HG03064 (cell line): ENCODE results near the gene PAPLN.

Experiments
- ATAC-seq: cut with Tn5 transposase; IDR thresholded peaks from one replicate; pipeline ENCODE4 v1.9.1; 2021; ENCODE audit warnings: low read depth; ENCODE audit not compliant: unreplicated experiment

Gene PAPLN

GRCh38 chr14:73227812-73228781, 9.2 kb upstream of the PAPLN start:
- ATAC-seq = no peak

GRCh38 chr14:73230051-73230450, 7.3 kb upstream of the PAPLN start:
- no peak for ATAC-seq

- ATAC-seq = no peak
Observed at GRCh38 chr14:73231981-73232851, 5.1 kb upstream of the PAPLN start.

DNA sequence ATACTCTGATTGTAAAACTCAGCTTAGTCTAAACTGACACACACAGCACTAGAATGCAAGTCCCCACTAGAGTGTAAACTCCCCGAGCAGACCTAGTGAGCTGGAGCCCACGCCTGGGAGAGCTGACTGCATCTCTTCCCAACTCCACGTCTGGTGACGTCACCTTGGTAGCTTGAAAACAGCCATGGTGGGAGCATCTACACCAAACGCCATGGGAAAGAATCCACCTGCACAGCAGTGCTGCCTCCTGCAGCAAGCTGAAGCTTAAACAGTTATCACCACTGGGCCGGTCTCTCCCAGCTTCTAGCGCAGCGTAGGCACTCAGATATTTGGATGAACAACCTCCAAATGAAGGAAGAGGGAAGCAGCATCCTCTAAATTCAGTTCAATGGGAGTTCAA, 4.3 kb upstream of the PAPLN start:
- ATAC-seq = no peak

- ATAC-seq = no peak
Observed at GRCh38 chr14:73233564-73233963, 3.7 kb upstream of the PAPLN start.

DNA sequence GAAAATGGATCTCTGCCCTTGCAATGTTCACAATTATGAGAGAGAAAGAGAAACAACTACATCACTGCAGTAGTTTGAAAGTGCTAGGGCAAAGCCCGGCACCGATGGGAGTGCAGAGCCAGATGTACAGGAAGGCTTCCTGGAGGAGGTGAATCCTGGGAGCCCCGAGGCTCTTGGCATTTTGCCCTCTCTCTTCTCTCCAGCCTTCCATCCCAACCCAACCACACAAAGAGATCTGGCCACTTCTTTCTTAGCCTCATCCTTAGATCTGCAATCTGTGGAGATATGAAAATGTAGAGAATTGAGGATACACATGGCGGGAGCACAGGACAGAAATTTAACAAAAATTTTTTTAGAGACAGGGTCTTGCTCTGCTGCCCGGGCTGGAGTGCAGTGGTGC, 3.3 kb upstream of the PAPLN start:
- no peak for ATAC-seq

GRCh38 chr14:73234586-73235394, 2.5 kb upstream of the PAPLN start:
- ATAC-seq = no peak

- no peak for ATAC-seq
Observed at GRCh38 chr14:73235531-73236155, 1.7 kb upstream of the PAPLN start.

DNA sequence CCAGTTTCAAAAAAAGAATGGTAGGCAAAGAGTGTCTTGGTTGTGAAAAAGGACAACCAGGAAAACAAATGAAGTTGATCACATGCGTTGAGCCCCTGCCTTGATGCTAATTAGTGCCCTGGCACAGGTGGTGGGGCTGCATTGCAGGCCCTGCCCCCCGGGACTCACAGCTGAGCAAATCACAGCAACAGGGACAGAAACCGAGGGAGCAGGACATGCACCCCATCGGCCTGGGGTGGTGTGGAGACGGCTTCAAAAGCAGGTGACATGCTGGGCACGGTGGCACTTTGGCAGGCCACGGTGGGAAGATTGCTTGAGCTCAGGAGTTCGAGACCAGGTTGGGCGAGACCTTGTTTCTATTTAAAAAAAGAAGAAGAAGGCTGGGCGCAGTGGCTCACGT, 1.1 kb upstream of the PAPLN start:
- ATAC-seq = no peak

GRCh38 chr14:73236752-73237218, 521 bp upstream of the PAPLN start:
- no peak for ATAC-seq

- no peak for ATAC-seq
Observed at GRCh38 chr14:73237786-73238423, 599 bp downstream of the PAPLN start.

- no peak for ATAC-seq
Observed at GRCh38 chr14:73238424-73238852, 1.1 kb downstream of the PAPLN start.

- no peak for ATAC-seq
Observed at GRCh38 chr14:73238941-73239340, 1.6 kb downstream of the PAPLN start.

- ATAC-seq = no peak
Observed at GRCh38 chr14:73239393-73240241, 2.3 kb downstream of the PAPLN start.

- no peak for ATAC-seq
Observed at GRCh38 chr14:73240816-73241480, 3.6 kb downstream of the PAPLN start.

- no peak for ATAC-seq
Observed at GRCh38 chr14:73241481-73242165, 4.3 kb downstream of the PAPLN start.

DNA sequence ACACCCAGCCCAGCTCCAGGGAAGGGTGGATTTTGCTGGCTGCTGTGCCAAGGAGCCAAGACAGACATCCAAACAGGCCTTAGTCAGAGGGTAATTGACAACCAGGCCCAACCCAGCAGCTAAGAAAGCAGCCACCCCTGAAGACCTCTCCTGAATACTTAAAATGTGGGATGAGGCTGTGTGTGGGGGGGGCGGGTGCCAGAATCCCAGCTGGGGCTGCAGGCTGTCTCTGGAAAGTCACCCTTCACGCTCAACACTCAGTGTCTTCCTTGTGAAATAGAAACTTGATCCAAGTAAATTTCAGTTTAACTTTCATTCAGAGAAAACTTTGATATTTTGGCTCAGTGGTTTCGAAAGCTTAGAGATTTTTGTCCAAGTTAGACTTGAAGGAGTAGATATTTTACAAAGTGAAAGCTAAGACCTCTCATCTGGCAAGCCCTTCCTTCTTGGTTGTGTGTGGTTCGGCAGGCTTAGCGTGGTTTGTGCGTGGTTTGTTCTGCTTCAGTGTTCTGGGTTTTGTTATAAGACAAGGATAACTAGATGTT, 5.1 kb downstream of the PAPLN start:
- no peak for ATAC-seq
